HepG2 (cell line): ENCODE data around the gene RAD51D. TPM values are rescaled to one million over a fixed set of nuclear protein-coding genes. Genes with fewer than 3 reads are reported as not detected.

Source experiments
- CHD4 ChIP-seq: fragments of 200-600 bp; sonication (generic); IDR thresholded peaks from 2 replicates; pipeline ENCODE4 v1.7.0; 2017; ENCODE audit warnings: mild to moderate bottlenecking, low read length, borderline replicate concordance
- CREM ChIP-seq, 2 experiments: sonication (generic) in 1 of 2; formaldehyde crosslinking in 1 of 2; IDR thresholded peaks; 2 replicates each; pipeline versions ENCODE4 v1.4.0 to v1.6.1; 2016 to 2020; ENCODE audit warnings: antibody characterized with exemption in 1 of 2, mild to moderate bottlenecking in 1 of 2, missing genetic modification reagents in 1 of 2
- GTF3A ChIP-seq: sonication (generic); formaldehyde crosslinking; conservative IDR thresholded peaks from 2 replicates; pipeline ENCODE4 v1.4.0; 2020; ENCODE audit warnings: mild to moderate bottlenecking, missing genetic modification reagents
- NBN ChIP-seq: fragments of 450-650 bp; conservative IDR thresholded peaks from 2 replicates; pipeline ENCODE4 v1.6.1; 2017
- NFAT5 ChIP-seq: sonication (generic); formaldehyde crosslinking; IDR thresholded peaks from 2 replicates; pipeline ENCODE4 v1.4.0; 2020; ENCODE audit warnings: missing genetic modification reagents
- SAP130 ChIP-seq: IDR thresholded peaks from 2 replicates; pipeline ENCODE4 v1.6.1; 2016; ENCODE audit warnings: low read depth
- SNAPC4 ChIP-seq: sonication (generic); formaldehyde crosslinking; IDR thresholded peaks from 2 replicates; pipeline ENCODE4 v1.4.0; 2020; ENCODE audit warnings: mild to moderate bottlenecking, missing genetic modification reagents
- SRSF1 ChIP-seq: fragments of 200-400 bp; formaldehyde crosslinking; optimal IDR thresholded peaks from 2 replicates; pipeline ENCODE3; 2017; ENCODE audit warnings: mild to moderate bottlenecking, low read depth, low read length, moderate library complexity
- TRIM24 ChIP-seq: sonication (generic); formaldehyde crosslinking; IDR thresholded peaks from 2 replicates; pipeline ENCODE4 v1.8.0; 2022; ENCODE audit warnings: mild to moderate bottlenecking, missing genetic modification reagents
- ZBTB14 ChIP-seq: sonication (generic); formaldehyde crosslinking; IDR thresholded peaks from 2 replicates; pipeline ENCODE4 v1.4.0; 2020; ENCODE audit warnings: missing genetic modification reagents
- ZGPAT ChIP-seq: IDR thresholded peaks from 2 replicates; pipeline ENCODE4 v1.6.1; 2016; ENCODE audit warnings: mild to moderate bottlenecking
- ZNF550 ChIP-seq: sonication (generic); formaldehyde crosslinking; IDR thresholded peaks from 2 replicates; pipeline ENCODE4 v1.4.0; 2020; ENCODE audit warnings: mild to moderate bottlenecking, missing genetic modification reagents, borderline replicate concordance
- ZNF639 ChIP-seq: conservative IDR thresholded peaks from 2 replicates; pipeline ENCODE4 v1.6.1; 2018; ENCODE audit warnings: missing genetic modification reagents
- ZNF672 ChIP-seq: sonication (generic); formaldehyde crosslinking; IDR thresholded peaks from 2 replicates; pipeline ENCODE4 v1.8.1; 2022; ENCODE audit warnings: missing genetic modification reagents
- ZNF878 ChIP-seq: sonication (generic); formaldehyde crosslinking; IDR thresholded peaks from 2 replicates; pipeline ENCODE4 v1.8.1; 2023; ENCODE audit warnings: mild to moderate bottlenecking, missing genetic modification reagents, moderate library complexity
- polyA plus RNA-seq, 8 experiments: library from polyadenylated mRNA; depleted of rRNA in 3 of 8; stranded (reverse) in 7 of 8; unstranded in 1 of 8; fragments of >200 nt; fragmentation: Illumina TruSeq in 4 of 8; extraction: Trizol in 4 of 8; gene quantifications; 2 replicates each; pipeline versions ENCODE4 v1.2.1 to v1.2.3, GENCODE V29; 2011 to 2016; ENCODE audit warnings: low read depth in 4 of 8, missing spikeins in 1 of 8, mixed read lengths in 1 of 8; ENCODE audit not compliant: insufficient read depth in 1 of 8
- total RNA-seq, 5 experiments: library from RNA; depleted of rRNA; stranded (reverse); fragments of >200 nt; fragmentation: Illumina TruSeq; extraction: Trizol; gene quantifications; 2 replicates each; pipeline ENCODE4 v1.2.3, GENCODE V29; 2016; ENCODE audit warnings: low read depth in 1 of 5

The RAD51D gene
- total and polyA plus RNA-seq, 2 of the 13 experiments (the other 11 are each of a cell fraction or from before 2014, with no cell fraction given) = 6.7 to 13.1 TPM

- TF ChIP-seq ZNF639 (CRISPR knock-in tag) = no peak
- TF ChIP-seq NFAT5 (CRISPR knock-in tag) = no peak
- no peak; the same call in 1 of the 2 replicates for TF ChIP-seq ZGPAT
- TF ChIP-seq ZNF550 (CRISPR knock-in tag) = no peak
- TF ChIP-seq GTF3A = no peak
- no peak for TF ChIP-seq ZNF672
- no peak for TF ChIP-seq CHD4
- no peak for TF ChIP-seq SNAPC4 (CRISPR knock-in tag)
- TF ChIP-seq ZNF878 (CRISPR knock-in tag) = no peak
- TF ChIP-seq NBN = no peak
- peak; percentile 92 for TF ChIP-seq ZBTB14
- TF ChIP-seq CREM (IDR thresholded peaks at IDR 0.05) = no peak
- TF ChIP-seq CREM (CRISPR knock-in tag; IDR thresholded peaks at IDR 0.05) = no peak
- TF ChIP-seq SRSF1 = no peak
- no peak for TF ChIP-seq TRIM24 (CRISPR knock-in tag)
- TF ChIP-seq SAP130 (CRISPR knock-in tag) = peak; percentile 32
Observed at GRCh38 chr17:35088881-35089585, 30.6 kb downstream of the RAD51D start (continued).
